ENCODE measurements around the gene NFILZ.

GRCh38 chr19:8640402-8641004 is 10.1 kb downstream of the NFILZ start:
- no peak for TF ChIP-seq CTCF (IDR thresholded peaks at IDR 0.05)
- no peak for TF ChIP-seq POLR2A (IDR thresholded peaks at IDR 0.05)
